Measurements from ENCODE around the gene SLC16A5.
A peak's percentile ranks its signal among the peaks of the same experiment; 100 is the strongest.

Gene SLC16A5

GRCh38 chr17:75075597-75076336 lies 12.0 kb upstream of the SLC16A5 start:
- in situ Hi-C loops (cut with HindIII; ENCODE audit: low pct_ligation_motif_present, low sequenced_read_pairs), result no loop called here
- Histone ChIP-seq H3K27ac (no peak overlapping the region), H3K4me3 (ENCODE audit: low read depth, low read length) (no peak overlapping the region), H3K36me3 (replicated peaks) (no peaks in the 10 kb centered on the region), H3K27me3 (replicated peaks) (no peaks in the 10 kb centered on the region)
- no peak for DNase-seq
- no peak for TF ChIP-seq CTCF (IDR thresholded peaks at IDR 0.05; ENCODE audit: low read depth, low read length, missing control alignments)

GRCh38 chr17:75077072-75077495 lies 10.7 kb upstream of the SLC16A5 start:
- Histone ChIP-seq H3K36me3 (replicated peaks) (no peaks in the 10 kb centered on the region), H3K4me3 (ENCODE audit: low read depth, low read length) (peak overlapping the region; percentile 36), H3K27me3 (replicated peaks) (no peaks in the 10 kb centered on the region), H3K27ac (no peak overlapping the region)
- in situ Hi-C loops (cut with HindIII; ENCODE audit: low pct_ligation_motif_present, low sequenced_read_pairs), result no loop called here
- DNase-seq, result no peak
- peak; percentile 4 for TF ChIP-seq CTCF (IDR thresholded peaks at IDR 0.05; ENCODE audit: low read depth, low read length, missing control alignments)

GRCh38 chr17:75077496-75078283 lies 10.1 kb upstream of the SLC16A5 start:
- in situ Hi-C loops (cut with HindIII; ENCODE audit: low pct_ligation_motif_present, low sequenced_read_pairs), result no loop called here

GRCh38 chr17:75078284-75079022 lies 9.3 kb upstream of the SLC16A5 start:
- DNase-seq, result peak; percentile 76
- Histone ChIP-seq H3K36me3 (replicated peaks) (no peaks in the 10 kb centered on the region), H3K27ac (peak overlapping the region; percentile 17), H3K4me3 (ENCODE audit: low read depth, low read length) (no peak overlapping the region), H3K27me3 (replicated peaks) (no peaks in the 10 kb centered on the region)
- TF ChIP-seq CTCF (IDR thresholded peaks at IDR 0.05; ENCODE audit: low read depth, low read length, missing control alignments), result no peak
- in situ Hi-C loops (cut with HindIII; ENCODE audit: low pct_ligation_motif_present, low sequenced_read_pairs), result no loop called here

More at GRCh38 chr17:75077496-75078283, 10.1 kb upstream of the SLC16A5 start:
- no peak for DNase-seq
- no peaks in the 10 kb centered on the region for H3K36me3 ChIP-seq (replicated peaks)
- peak overlapping the region; percentile 36 for H3K4me3 ChIP-seq (ENCODE audit: low read depth, low read length)
- no peaks in the 10 kb centered on the region for H3K27me3 ChIP-seq (replicated peaks)
- TF ChIP-seq CTCF (IDR thresholded peaks at IDR 0.05; ENCODE audit: low read depth, low read length, missing control alignments), result no peak
- no peak overlapping the region for H3K27ac ChIP-seq

GRCh38 chr17:75079023-75079373 lies 8.8 kb upstream of the SLC16A5 start:
- Histone ChIP-seq H3K4me3 (ENCODE audit: low read depth, low read length) (no peak overlapping the region), H3K36me3 (replicated peaks) (no peaks in the 10 kb centered on the region), H3K27ac (peak overlapping the region; percentile 17), H3K27me3 (replicated peaks) (no peaks in the 10 kb centered on the region)
- TF ChIP-seq CTCF (IDR thresholded peaks at IDR 0.05; ENCODE audit: low read depth, low read length, missing control alignments), result no peak
- in situ Hi-C loops (cut with HindIII; ENCODE audit: low pct_ligation_motif_present, low sequenced_read_pairs), result no loop called here
- no peak for DNase-seq
